ENCODE data around the gene PARL.

The PARL gene

DNA sequence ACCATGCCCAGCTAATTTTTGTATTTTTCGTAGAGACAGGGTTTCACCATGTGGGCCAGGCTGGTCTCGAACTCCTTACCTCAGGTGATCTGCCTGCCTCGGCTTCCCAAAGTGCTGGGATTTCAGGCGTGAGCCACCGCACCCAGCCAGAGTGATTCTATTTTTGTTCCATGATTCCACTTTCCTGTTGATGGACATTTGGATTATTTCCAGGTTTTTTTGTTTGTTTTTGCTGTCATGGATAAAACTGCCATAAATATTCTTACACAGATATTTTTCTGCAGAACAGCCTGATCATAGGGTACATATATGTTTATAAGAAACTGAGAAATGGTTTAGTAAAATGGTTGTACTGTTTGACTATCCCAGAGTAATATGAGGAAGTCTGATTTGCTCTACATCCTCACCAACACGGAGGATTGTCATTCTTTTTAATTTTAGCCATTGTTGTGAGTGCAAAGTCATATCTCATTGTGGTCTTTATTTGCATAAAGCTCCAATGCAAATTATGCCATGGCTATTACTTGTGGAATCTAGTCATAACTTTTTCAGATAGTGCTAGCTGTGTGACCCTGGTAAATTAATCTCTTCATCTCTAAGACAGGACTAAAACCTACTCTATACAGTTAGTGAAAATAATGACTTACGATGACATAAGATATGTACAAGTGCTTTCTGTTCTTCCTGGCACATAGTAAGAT, 102.0 kb downstream of the PARL start:
- DNase-seq = no peak

DNA sequence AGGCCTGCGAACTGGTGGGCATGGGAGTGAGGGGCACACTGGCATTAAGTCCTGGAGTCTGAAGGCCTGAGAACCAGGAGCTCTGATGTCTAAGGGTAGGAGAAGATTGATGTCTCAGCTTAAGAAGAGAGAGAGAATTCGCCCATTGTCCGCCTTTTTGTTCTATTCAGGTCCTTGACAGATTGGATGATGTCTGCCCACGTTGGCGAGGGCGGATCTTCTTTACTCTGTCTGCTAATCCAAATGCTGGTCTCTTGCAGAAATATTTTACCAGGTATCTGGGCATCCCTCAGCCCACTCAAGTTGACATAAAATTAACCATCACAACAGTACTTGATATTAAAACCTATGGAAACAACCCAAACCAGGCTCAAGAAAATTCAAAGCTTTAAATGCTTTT, 103.4 kb downstream of the PARL start:
- DNase-seq = no peak

DNA sequence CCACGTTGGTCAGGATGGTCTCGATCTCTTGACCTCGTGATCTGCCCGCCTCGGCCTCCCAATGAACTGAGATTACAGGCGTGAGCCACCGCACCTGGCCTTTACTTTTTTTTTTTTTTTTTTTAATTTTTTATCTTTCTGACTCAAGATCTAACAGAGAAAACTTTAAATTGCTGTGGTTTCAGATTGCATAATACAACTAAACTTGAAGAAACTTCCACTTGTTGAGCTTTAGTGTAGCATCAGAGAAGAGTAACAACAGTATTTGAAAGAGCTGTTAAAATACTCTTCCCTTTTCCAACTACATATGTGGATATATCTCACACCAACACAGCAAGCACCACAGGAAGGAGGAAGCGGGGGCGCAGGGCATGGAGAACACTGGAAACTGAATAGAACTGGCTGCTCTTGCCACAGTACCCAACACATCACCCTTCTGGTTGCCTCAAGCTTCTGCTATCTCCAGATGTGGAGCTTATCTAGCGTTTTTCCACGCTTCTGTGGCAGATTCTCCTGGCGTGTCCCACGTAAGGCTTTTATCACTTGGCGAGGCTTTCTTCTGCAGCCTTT, 104.7 kb downstream of the PARL start:
- no peak for DNase-seq
